Measurements from ENCODE around the gene SPO11. TPM values are rescaled to one million over a fixed set of nuclear protein-coding genes. Genes with fewer than 3 reads are reported as not detected.
A peak's percentile ranks its signal among the peaks of the same experiment; 100 is the strongest.

Gene SPO11
- total and polyA plus RNA-seq, 4 donors: not detected

GRCh38 chr20:57391439-57392301, 62.1 kb downstream of the SPO11 start:
- 3 to 4% methylated on average over 40 to 96 of the region's 98 CpGs for WGBS, 2 donors
- peak overlapping the region in 1 of 2 donors; percentile 42 for H3K9ac ChIP-seq (ENCODE audit: insufficient read depth in 1 of 2, low read length in 2 of 2)
- peak overlapping the region; percentile 87 for H3K4me3 ChIP-seq
- H3K36me3 ChIP-seq (ENCODE audit: control insufficient read depth in 4 of 4, insufficient read depth in 4 of 4, low read length in 4 of 4): peaks cover 0 to 15% (median 7%) of the 10 kb centered on the region in 4 donors
- peaks cover 3 to 36% (median 14%) of the 10 kb centered on the region in 5 donors for H3K4me1 ChIP-seq (ENCODE audit: control insufficient read depth in 5 of 5, insufficient read depth in 5 of 5, low read length in 5 of 5)
- TF ChIP-seq CTCF (IDR thresholded peaks at IDR 0.05; ENCODE audit: control extremely low read depth, extremely low read depth): no peak
- ATAC-seq (ENCODE audit: insufficient read depth, low FRiP score): no peak
- H3K27ac ChIP-seq (ENCODE audit: low read depth in 1 of 2, low read length in 1 of 2): peak overlapping the region; percentile 57 to 86
- peak in 2 of 3 donors; percentile 19 to 29 for DNase-seq
- peaks cover 0 to 2% (median 0%) of the 10 kb centered on the region in 4 donors for H3K9me3 ChIP-seq (ENCODE audit: control insufficient read depth in 4 of 4, insufficient read depth in 3 of 4, low read length in 3 of 4)
- H3K27me3 ChIP-seq (ENCODE audit: control insufficient read depth in 3 of 3, insufficient read depth in 3 of 3, low read length in 2 of 3): no peaks in the 10 kb centered on the region

- ATAC-seq (ENCODE audit: insufficient read depth, low FRiP score): no peak
- peaks cover 3 to 36% (median 14%) of the 10 kb centered on the region in 5 donors for H3K4me1 ChIP-seq (ENCODE audit: control insufficient read depth in 5 of 5, insufficient read depth in 5 of 5, low read length in 5 of 5)
Measured at GRCh38 chr20:57392512-57393271, 63.1 kb downstream of the SPO11 start.

More at GRCh38 chr20:57392512-57393271, 63.1 kb downstream of the SPO11 start:
- no peak for TF ChIP-seq CTCF (IDR thresholded peaks at IDR 0.05; ENCODE audit: control extremely low read depth, extremely low read depth)
- H3K27ac ChIP-seq (ENCODE audit: low read depth in 1 of 2, low read length in 1 of 2): peak overlapping the region; percentile 57 to 73
- no peak for DNase-seq
- no peak overlapping the region for H3K9ac ChIP-seq (ENCODE audit: insufficient read depth in 1 of 2, low read length in 2 of 2)
- WGBS, 2 donors: 35 to 41% methylated on average over 28 to 33 of the region's 33 CpGs
- peaks cover 0 to 21% (median 12%) of the 10 kb centered on the region in 4 donors for H3K36me3 ChIP-seq (ENCODE audit: control insufficient read depth in 4 of 4, insufficient read depth in 4 of 4, low read length in 4 of 4)
- peaks cover 0 to 2% (median 0%) of the 10 kb centered on the region in 4 donors for H3K9me3 ChIP-seq (ENCODE audit: control insufficient read depth in 4 of 4, insufficient read depth in 3 of 4, low read length in 3 of 4)
- H3K4me3 ChIP-seq: peak overlapping the region; percentile 41
- no peaks in the 10 kb centered on the region for H3K27me3 ChIP-seq (ENCODE audit: control insufficient read depth in 3 of 3, insufficient read depth in 3 of 3, low read length in 2 of 3)

Small RNAs within 50 kb of the gene (small RNA-seq; reads per million reads assigned to genes)
- gene MIR4325 (ENCODE audit: low replicate concordance) (not detected), gene RF00019 (ENCODE audit: low replicate concordance) (not detected), gene RPL39P39 (ENCODE audit: low replicate concordance) (not detected)

Other genes with a start within 250 kb of the SPO11 start
- gene BMP7, start 63.2 kb upstream of the SPO11 start, total RNA-seq: 10 to 100 TPM in 1 of 2 donors, 1 to 10 TPM in 1; 1.7 to 10.3 TPM
- 1 to 10 TPM in 1 of 2 donors, under 1 TPM in 1; 0.67 to 1.1 TPM for gene BMP7, start 63.2 kb upstream of the SPO11 start, polyA plus RNA-seq
- gene RAE1, start 21.5 kb downstream of the SPO11 start, total RNA-seq: 10 to 100 TPM; 20.3 to 31.0 TPM
- gene RAE1, start 21.5 kb downstream of the SPO11 start, polyA plus RNA-seq: 10 to 100 TPM in 1 of 2 donors, 1 to 10 TPM in 1; 9.7 to 21.1 TPM
- gene RBM38, start 61.6 kb downstream of the SPO11 start, total RNA-seq: 10 to 100 TPM; 32.3 to 38.6 TPM
- gene RBM38, start 61.6 kb downstream of the SPO11 start, polyA plus RNA-seq: 10 to 100 TPM; 23.1 to 29.5 TPM
- not detected for gene CTCFL, start 195.3 kb downstream of the SPO11 start, total RNA-seq
- gene CTCFL, start 195.3 kb downstream of the SPO11 start, polyA plus RNA-seq: under 1 TPM in 1 of 2 donors, not detected in 1; 0.02 TPM
- 1 to 10 TPM in 1 of 2 donors, under 1 TPM in 1; 0.89 to 1.7 TPM for gene PCK1, start 231.3 kb downstream of the SPO11 start, total RNA-seq
- under 1 TPM; 0.05 to 0.22 TPM for gene PCK1, start 231.3 kb downstream of the SPO11 start, polyA plus RNA-seq

All from lung (tissue), 13 donors.